Activated naive CD4-positive, alpha-beta T cell treated with anti-CD3 and anti-CD28 coated beads for 36 hours (primary cell): ENCODE data around the gene WNT9B. TPM values are rescaled to one million over a fixed set of nuclear protein-coding genes. Genes with fewer than 3 reads are reported as not detected.

Experiments used
- CTCF ChIA-PET: fragments of 350-600 bp; sonication (Branson Sonifier 250); formaldehyde crosslinking; loops from one replicate; lab custom pipeline; 2021; ENCODE audit warnings: antibody characterized with exemption; lab: Charles Lee
- DNase-seq: peaks from one replicate; pipeline ENCODE4 v3.0.0-alpha.2; 2020
- H3K27ac Mint-ChIP-seq: one replicate; pipeline ENCODE4 v1.8.0; 2021; ENCODE audit warnings: mild to moderate bottlenecking, mixed read lengths
- H3K27me3 Mint-ChIP-seq: one replicate; pipeline ENCODE4 v1.8.0; 2021; ENCODE audit warnings: low read depth, mixed read lengths
- H3K36me3 Mint-ChIP-seq: one replicate; pipeline ENCODE4 v1.8.0; 2021; ENCODE audit warnings: low read depth, mixed read lengths
- H3K4me1 Mint-ChIP-seq: one replicate; pipeline ENCODE4 v1.8.0; 2021; ENCODE audit warnings: low read depth, mixed read lengths
- H3K4me3 Mint-ChIP-seq: one replicate; pipeline ENCODE4 v1.8.0; 2021; ENCODE audit warnings: mild to moderate bottlenecking, moderate library complexity, mixed read lengths
- H3K9me3 Mint-ChIP-seq: one replicate; pipeline ENCODE4 v1.8.0; 2021; ENCODE audit warnings: mixed read lengths
- intact Hi-C: fragments of 100-400 bp; cut with micrococcal nuclease; formaldehyde crosslinking; loops from one replicate; pipeline ENCODE4 v1.15.1; 2023
- total RNA-seq, 2 experiments: library from RNA; stranded (reverse); gene quantifications; one replicate each; pipeline ENCODE4 v1.2.3, GENCODE V29; 2021

The WNT9B gene
- total RNA-seq, 2 experiments from 2014 or later: not detected

GRCh38 chr17:46842835-46843234 is 8.5 kb upstream of the WNT9B start:
- no peaks in the 10 kb centered on the region for H3K4me1 Mint-ChIP-seq
- no peak for DNase-seq
- no peaks in the 10 kb centered on the region for H3K36me3 Mint-ChIP-seq
- H3K27ac Mint-ChIP-seq: no peak overlapping the region
- intact Hi-C loops: loop anchor here (1.0 kb wide), 1 partner anchor 97 kb away; no protein-coding TSS in a partner anchor
- CTCF ChIA-PET: interaction anchor here (0.6 to 3.2 kb wide), 17 partner anchors 10 to 493 kb away, joined by 3 to 28 read pairs (median 4); no protein-coding TSS in a partner anchor
- no peak overlapping the region for H3K4me3 Mint-ChIP-seq
- peaks cover 39% of the 10 kb centered on the region for H3K27me3 Mint-ChIP-seq
- peaks cover 11% of the 10 kb centered on the region for H3K9me3 Mint-ChIP-seq

GRCh38 chr17:46847204-46848191 is 3.9 kb upstream of the WNT9B start:
- intact Hi-C loops: no loop called here
- Mint-ChIP-seq H3K4me1 (peaks cover 6% of the 10 kb centered on the region), H3K27ac (no peak overlapping the region), H3K27me3 (peaks cover 57% of the 10 kb centered on the region), H3K4me3 (no peak overlapping the region), H3K9me3 (peaks cover 11% of the 10 kb centered on the region), H3K36me3 (no peaks in the 10 kb centered on the region)
- CTCF ChIA-PET: no interaction called here
- no peak for DNase-seq

- no peak overlapping the region for H3K27ac Mint-ChIP-seq
- H3K4me1 Mint-ChIP-seq: peaks cover 6% of the 10 kb centered on the region
- peaks cover 55% of the 10 kb centered on the region for H3K27me3 Mint-ChIP-seq
- no peak overlapping the region for H3K4me3 Mint-ChIP-seq
- CTCF ChIA-PET: interaction anchor here (0.9 kb wide), 1 partner anchor 93 kb away, joined by 3 read pairs; no protein-coding TSS in a partner anchor
- DNase-seq: no peak
- intact Hi-C loops: no loop called here
- H3K36me3 Mint-ChIP-seq: no peaks in the 10 kb centered on the region
- peaks cover 1% of the 10 kb centered on the region for H3K9me3 Mint-ChIP-seq
Observed at GRCh38 chr17:46848534-46848933, 2.8 kb upstream of the WNT9B start.

GRCh38 chr17:46850688-46851028 is 725 bp upstream of the WNT9B start:
- peaks cover 63% of the 10 kb centered on the region for H3K27me3 Mint-ChIP-seq

GRCh38 chr17:46853896-46854444 is 2.6 kb downstream of the WNT9B start:
- Mint-ChIP-seq H3K36me3 (no peaks in the 10 kb centered on the region), H3K9me3 (no peaks in the 10 kb centered on the region), H3K4me1 (peaks cover 6% of the 10 kb centered on the region), H3K4me3 (no peak overlapping the region), H3K27ac (no peak overlapping the region), H3K27me3 (peaks cover 51% of the 10 kb centered on the region)
- CTCF ChIA-PET: interaction anchor here (0.5 to 1.9 kb wide), 5 partner anchors 11 to 696 kb away, joined by 3 to 7 read pairs (median 3); no protein-coding TSS in a partner anchor
- intact Hi-C loops: no loop called here
- no peak for DNase-seq

More at GRCh38 chr17:46850688-46851028, 725 bp upstream of the WNT9B start:
- Mint-ChIP-seq H3K27ac (no peak overlapping the region), H3K4me1 (peaks cover 6% of the 10 kb centered on the region), H3K4me3 (no peak overlapping the region), H3K36me3 (no peaks in the 10 kb centered on the region), H3K9me3 (no peaks in the 10 kb centered on the region)
- CTCF ChIA-PET: no interaction called here
- DNase-seq: no peak
- intact Hi-C loops: no loop called here

- H3K9me3 Mint-ChIP-seq: no peaks in the 10 kb centered on the region
- no peak overlapping the region for H3K27ac Mint-ChIP-seq
- H3K27me3 Mint-ChIP-seq: peaks cover 47% of the 10 kb centered on the region
- CTCF ChIA-PET: interaction anchor here (0.5 to 1.0 kb wide), 4 partner anchors 11 to 696 kb away, joined by 3 to 6 read pairs (median 4); no protein-coding TSS in a partner anchor
- H3K36me3 Mint-ChIP-seq: no peaks in the 10 kb centered on the region
- intact Hi-C loops: no loop called here
- no peak overlapping the region for H3K4me3 Mint-ChIP-seq
- peaks cover 6% of the 10 kb centered on the region for H3K4me1 Mint-ChIP-seq
- no peak for DNase-seq
Observed at GRCh38 chr17:46854515-46854914, 3.1 kb downstream of the WNT9B start.

GRCh38 chr17:46854948-46855347 is 3.6 kb downstream of the WNT9B start:
- H3K27me3 Mint-ChIP-seq: peaks cover 44% of the 10 kb centered on the region
- H3K4me3 Mint-ChIP-seq: no peak overlapping the region
- no peaks in the 10 kb centered on the region for H3K36me3 Mint-ChIP-seq
- H3K9me3 Mint-ChIP-seq: no peaks in the 10 kb centered on the region
- no peak overlapping the region for H3K27ac Mint-ChIP-seq
- intact Hi-C loops: no loop called here
- DNase-seq: no peak
- H3K4me1 Mint-ChIP-seq: peaks cover 6% of the 10 kb centered on the region
- CTCF ChIA-PET: interaction anchor here (1.0 kb wide), 1 partner anchor 12 kb away, joined by 5 read pairs; no protein-coding TSS in a partner anchor

- intact Hi-C loops: no loop called here
- CTCF ChIA-PET: interaction anchor here (1.1 kb wide), 1 partner anchor 16 kb away, joined by 6 read pairs; no protein-coding TSS in a partner anchor
- Mint-ChIP-seq H3K4me1 (no peaks in the 10 kb centered on the region), H3K36me3 (no peaks in the 10 kb centered on the region), H3K9me3 (no peaks in the 10 kb centered on the region), H3K27ac (no peak overlapping the region), H3K4me3 (no peak overlapping the region), H3K27me3 (peaks cover 25% of the 10 kb centered on the region)
- DNase-seq: no peak
Observed at GRCh38 chr17:46857600-46857999, 6.2 kb downstream of the WNT9B start.

GRCh38 chr17:46859996-46860395 is 8.6 kb downstream of the WNT9B start:
- Mint-ChIP-seq H3K36me3 (no peaks in the 10 kb centered on the region), H3K4me3 (no peak overlapping the region), H3K27ac (no peak overlapping the region), H3K9me3 (no peaks in the 10 kb centered on the region), H3K27me3 (peaks cover 17% of the 10 kb centered on the region), H3K4me1 (no peaks in the 10 kb centered on the region)
- DNase-seq: no peak
- intact Hi-C loops: no loop called here
- CTCF ChIA-PET: interaction anchor here (1.3 kb wide), 1 partner anchor 18 kb away, joined by 6 read pairs; no protein-coding TSS in a partner anchor

- H3K4me1 Mint-ChIP-seq: no peaks in the 10 kb centered on the region
- no peaks in the 10 kb centered on the region for H3K36me3 Mint-ChIP-seq
- no peak for DNase-seq
- H3K9me3 Mint-ChIP-seq: no peaks in the 10 kb centered on the region
- H3K4me3 Mint-ChIP-seq: no peak overlapping the region
- H3K27ac Mint-ChIP-seq: no peak overlapping the region
- intact Hi-C loops: no loop called here
- CTCF ChIA-PET: no interaction called here
- H3K27me3 Mint-ChIP-seq: peaks cover 16% of the 10 kb centered on the region
Observed at GRCh38 chr17:46862949-46863348, 11.6 kb downstream of the WNT9B start.

GRCh38 chr17:46863383-46864121 is 12.2 kb downstream of the WNT9B start:
- intact Hi-C loops: no loop called here
- Mint-ChIP-seq H3K27ac (no peak overlapping the region), H3K9me3 (no peaks in the 10 kb centered on the region), H3K4me1 (no peaks in the 10 kb centered on the region), H3K27me3 (peaks cover 15% of the 10 kb centered on the region), H3K4me3 (no peak overlapping the region), H3K36me3 (no peaks in the 10 kb centered on the region)
- CTCF ChIA-PET: no interaction called here
- DNase-seq: no peak

GRCh38 chr17:46865100-46865499 is 13.7 kb downstream of the WNT9B start:
- H3K36me3 Mint-ChIP-seq: no peaks in the 10 kb centered on the region
- no peak for DNase-seq
- CTCF ChIA-PET: no interaction called here
- intact Hi-C loops: no loop called here
- no peak overlapping the region for H3K4me3 Mint-ChIP-seq
- H3K27me3 Mint-ChIP-seq: peaks cover 15% of the 10 kb centered on the region
- H3K9me3 Mint-ChIP-seq: no peaks in the 10 kb centered on the region
- H3K4me1 Mint-ChIP-seq: no peaks in the 10 kb centered on the region
- H3K27ac Mint-ChIP-seq: no peak overlapping the region
